CD4-positive, alpha-beta T cell treated with Interleukin-12 subunit alpha and Interleukin-12 subunit beta, for 1 hour (primary cell): ENCODE results near the gene TPD52L1.

ENCODE experiments used
- DNase-seq: peaks from one replicate; pipeline ENCODE4 v3.0.0-alpha.2; 2020

Gene TPD52L1

GRCh38 chr6:125250511-125250910, 96.9 kb downstream of the TPD52L1 start:
- DNase-seq, result no peak

GRCh38 chr6:125251516-125252220, 98.1 kb downstream of the TPD52L1 start:
- no peak for DNase-seq

GRCh38 chr6:125252891-125253290, 99.3 kb downstream of the TPD52L1 start:
- DNase-seq, result no peak

GRCh38 chr6:125253881-125254280, 100.3 kb downstream of the TPD52L1 start:
- DNase-seq, result no peak

- no peak for DNase-seq
These were observed 100.7 kb downstream of the TPD52L1 start for GRCh38 chr6:125254321-125254720.

GRCh38 chr6:125255201-125255600, 101.6 kb downstream of the TPD52L1 start:
- DNase-seq, result no peak

- DNase-seq, result no peak
These were observed 103.8 kb downstream of the TPD52L1 start for GRCh38 chr6:125257351-125257750.

- DNase-seq, result no peak
These were observed 105.2 kb downstream of the TPD52L1 start for GRCh38 chr6:125258651-125259353.

- DNase-seq, result no peak
These were observed 105.8 kb downstream of the TPD52L1 start for GRCh38 chr6:125259354-125259736.

GRCh38 chr6:125262016-125263013, 108.7 kb downstream of the TPD52L1 start:
- no peak for DNase-seq

GRCh38 chr6:125264476-125264875, 110.9 kb downstream of the TPD52L1 start:
- no peak for DNase-seq

GRCh38 chr6:125267806-125268523, 114.4 kb downstream of the TPD52L1 start:
- DNase-seq, result no peak

GRCh38 chr6:125268765-125269164, 115.2 kb downstream of the TPD52L1 start:
- no peak for DNase-seq

GRCh38 chr6:125269328-125269985, 115.9 kb downstream of the TPD52L1 start:
- DNase-seq, result no peak

- no peak for DNase-seq
These were observed 116.8 kb downstream of the TPD52L1 start for GRCh38 chr6:125270380-125270779.

GRCh38 chr6:125271486-125272159, 118.0 kb downstream of the TPD52L1 start:
- DNase-seq, result no peak

GRCh38 chr6:125273251-125273650, 119.7 kb downstream of the TPD52L1 start:
- DNase-seq, result no peak

- DNase-seq, result no peak
These were observed 120.4 kb downstream of the TPD52L1 start for GRCh38 chr6:125273965-125274364.

GRCh38 chr6:125274935-125275334, 121.4 kb downstream of the TPD52L1 start:
- no peak for DNase-seq

GRCh38 chr6:125275779-125276178, 122.2 kb downstream of the TPD52L1 start:
- no peak for DNase-seq

GRCh38 chr6:125277838-125278237, 124.3 kb downstream of the TPD52L1 start:
- DNase-seq, result no peak
